ENCODE results near the gene SRSF7.
"Not testable (repeated sequence)": the region's sequence is repeated elsewhere in the genome, so short reads cannot be mapped to it uniquely, and the experiment has no call there.

Gene SRSF7

DNA sequence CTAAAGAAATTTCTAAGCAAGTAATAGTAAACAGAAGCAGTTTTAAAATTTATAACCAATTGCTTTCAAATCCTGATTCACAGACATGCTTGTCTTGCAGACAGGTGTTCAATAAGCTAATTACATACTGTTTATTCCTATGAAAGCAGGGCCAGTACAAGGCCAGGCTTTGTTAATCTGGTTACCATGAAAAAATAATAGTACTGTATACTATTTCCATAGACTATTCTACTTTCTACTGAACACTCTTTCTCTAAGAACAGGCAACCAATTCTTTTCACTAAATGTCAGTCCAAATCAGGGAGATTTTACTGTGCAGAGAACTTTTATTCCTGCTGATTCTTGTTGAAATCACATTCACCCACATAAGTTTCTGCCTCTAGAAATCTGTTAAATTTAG lies 2.9 kb upstream of the SRSF7 start:
- DNase-seq (ENCODE audit: low read depth in 2 of 2), result no peak

DNA sequence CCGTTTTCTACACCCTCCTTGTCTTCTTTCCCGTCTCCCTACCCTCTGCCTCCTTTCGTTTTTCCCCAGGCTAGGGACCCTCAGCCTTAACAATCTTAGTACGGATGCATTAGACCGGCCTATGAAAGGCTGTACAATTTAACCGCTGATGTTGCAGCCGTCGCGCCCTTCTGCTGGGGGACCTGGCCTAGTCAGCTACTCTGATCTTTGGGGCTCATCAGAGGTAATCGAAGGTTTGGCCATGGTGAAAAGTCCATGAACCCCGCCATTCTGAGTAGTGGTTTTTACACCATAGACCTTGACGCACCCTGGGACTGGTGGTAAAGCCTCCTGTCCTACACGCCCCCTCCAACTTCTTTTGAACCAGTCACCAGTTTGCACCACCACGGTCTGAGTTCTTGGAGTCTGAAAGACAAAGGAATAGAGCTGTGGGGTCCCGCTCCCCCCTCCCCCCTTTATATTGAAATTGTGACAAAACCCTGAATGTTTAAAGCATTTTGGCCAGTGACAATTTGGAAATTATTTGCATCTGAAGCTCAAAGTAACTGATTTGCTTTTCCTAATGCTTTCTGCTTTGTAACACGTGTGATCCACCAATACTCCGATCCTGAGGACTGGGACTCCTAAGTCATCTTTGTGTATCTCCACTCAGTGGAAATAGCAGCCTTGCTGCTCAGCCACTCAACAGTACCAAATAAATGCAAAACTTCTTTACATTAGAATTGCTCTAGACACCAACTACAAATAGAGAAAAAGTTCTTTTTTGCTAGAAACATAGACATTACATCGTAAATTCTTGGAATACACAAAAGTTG lies 642 bp upstream of the SRSF7 start:
- no peak for DNase-seq (ENCODE audit: low read depth in 2 of 2)

DNA sequence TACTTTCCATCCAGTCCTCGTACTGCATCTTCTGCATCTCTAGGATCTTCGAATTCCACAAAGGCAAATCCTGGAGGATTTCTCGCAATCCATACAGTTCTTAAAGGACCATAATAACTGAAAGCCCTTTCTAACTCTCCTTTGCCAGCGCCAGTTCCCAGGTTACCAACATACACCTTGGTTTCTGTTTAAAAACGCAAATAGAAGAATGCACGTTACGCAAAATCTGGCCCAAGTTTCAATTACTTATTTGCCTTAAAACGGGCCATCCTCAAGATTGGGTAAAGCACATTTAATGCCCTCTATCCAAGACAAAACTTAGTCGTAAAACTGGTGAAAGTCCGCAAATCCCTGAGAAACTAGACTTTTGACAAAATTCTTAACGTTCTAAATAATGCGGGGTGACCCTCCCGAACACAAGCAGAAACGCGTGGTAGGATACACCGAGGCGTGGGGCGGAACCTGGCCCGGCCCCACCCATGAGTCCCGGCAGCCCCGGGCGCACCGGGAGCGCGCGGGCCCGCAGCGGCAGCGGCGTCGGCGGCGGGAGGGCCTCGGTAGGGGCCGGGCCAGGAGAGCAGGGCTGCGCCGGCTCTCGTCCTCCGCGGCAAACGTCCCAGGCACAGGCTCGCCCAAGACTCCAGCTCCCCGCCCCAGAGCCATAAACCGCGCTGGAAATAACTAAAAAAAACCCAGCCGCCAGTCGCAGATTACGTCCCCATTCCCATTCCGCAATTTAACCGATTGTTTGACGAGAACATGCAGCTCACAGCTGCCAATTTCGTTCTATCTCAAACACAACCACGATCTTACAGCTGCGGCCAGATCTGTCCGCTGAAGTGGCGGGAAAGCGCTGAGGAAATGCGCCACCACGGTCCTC lies 910 bp downstream of the SRSF7 start:
- peak; percentile 8 to 22 for DNase-seq (ENCODE audit: low read depth in 2 of 2)

GRCh38 chr2:38748943-38749804 lies 2.0 kb downstream of the SRSF7 start:
- no peak for DNase-seq (ENCODE audit: low read depth in 2 of 2)

DNA sequence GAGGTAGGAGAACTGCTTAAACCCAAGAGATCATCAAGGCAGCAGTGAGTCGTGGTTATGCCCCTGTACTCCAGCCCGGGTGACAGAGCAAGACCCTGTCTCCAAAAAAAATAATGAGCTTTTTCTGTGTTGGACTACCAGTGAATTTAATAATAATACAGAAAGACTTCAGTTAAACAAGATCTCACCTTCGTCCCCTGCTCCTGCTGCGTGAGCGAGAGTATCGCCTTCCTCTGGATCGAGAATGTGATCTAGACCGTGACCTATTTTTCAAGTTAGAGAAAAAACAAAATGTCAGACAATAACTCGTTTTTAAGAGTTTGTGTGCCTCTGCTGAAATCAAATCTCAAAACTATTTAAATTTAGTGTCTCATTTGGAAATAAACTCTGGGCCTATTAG lies 2.8 kb downstream of the SRSF7 start:
- no peak for DNase-seq (ENCODE audit: low read depth in 2 of 2)

- DNase-seq (ENCODE audit: low read depth in 2 of 2), result no peak
These were observed 3.3 kb downstream of the SRSF7 start for GRCh38 chr2:38747819-38748218.

- DNase-seq (ENCODE audit: low read depth in 2 of 2), result no peak
These were observed 4.1 kb downstream of the SRSF7 start for GRCh38 chr2:38747007-38747424.

GRCh38 chr2:38745267-38745666 lies 5.9 kb downstream of the SRSF7 start:
- no peak for DNase-seq (ENCODE audit: low read depth in 2 of 2)

DNA sequence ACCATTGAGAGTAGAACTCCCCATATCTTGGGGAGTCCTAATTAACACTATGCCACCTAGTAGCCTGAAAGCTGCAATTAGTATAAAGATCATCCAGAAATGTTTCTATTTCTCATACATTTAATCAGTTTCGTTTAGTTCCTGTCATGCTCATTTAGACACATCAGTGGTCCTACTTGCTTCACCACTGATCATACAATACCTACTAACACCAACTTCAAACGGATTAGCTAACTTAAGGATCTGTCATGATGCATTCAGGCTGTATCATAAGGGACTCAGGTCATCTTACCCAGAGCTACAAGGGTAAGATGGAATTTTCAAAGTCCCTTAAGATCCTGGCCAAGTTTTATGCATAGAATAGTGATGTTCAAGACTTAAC lies 6.8 kb downstream of the SRSF7 start:
- DNase-seq (ENCODE audit: low read depth in 2 of 2), result no peak

GRCh38 chr2:38743672-38744398 lies 7.3 kb downstream of the SRSF7 start:
- DNase-seq (ENCODE audit: low read depth in 2 of 2), result no peak

DNA sequence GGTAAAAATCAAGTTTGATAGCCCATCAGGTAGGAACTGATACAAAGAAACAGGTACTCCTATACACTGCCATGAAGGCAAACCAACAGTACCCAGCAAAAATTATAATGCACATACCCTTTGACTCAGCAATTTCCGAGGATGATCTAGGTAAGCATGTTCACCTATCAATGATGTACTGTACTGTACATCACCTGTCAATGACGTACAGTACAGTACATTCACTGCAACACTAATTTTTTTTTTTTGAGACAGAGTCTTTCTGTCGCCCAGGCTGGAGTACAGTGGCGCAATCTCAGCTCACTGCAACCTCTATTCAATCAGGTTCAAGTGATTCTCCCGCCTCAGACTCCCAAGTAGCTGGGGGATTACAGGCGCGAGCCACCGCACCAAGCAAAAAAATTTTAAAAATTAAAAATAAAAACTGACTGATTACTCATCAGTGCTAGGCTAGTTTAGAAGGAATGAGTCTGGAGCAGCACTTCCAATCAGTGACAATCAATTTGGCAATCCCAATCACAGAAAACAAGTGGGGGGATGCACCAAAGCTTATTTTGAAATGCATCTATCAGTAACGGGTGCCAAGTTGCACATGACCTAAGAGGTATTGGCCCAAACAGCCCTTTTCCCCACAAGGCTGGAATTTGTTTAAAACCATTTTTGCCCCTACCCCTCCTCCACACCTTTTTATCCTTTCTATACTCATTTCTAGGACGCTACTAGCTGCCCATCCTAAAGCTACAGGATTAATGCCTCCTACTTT lies 8.2 kb downstream of the SRSF7 start:
- DNase-seq (ENCODE audit: low read depth in 2 of 2), result no peak

- DNase-seq (ENCODE audit: low read depth in 2 of 2), result no peak
These were observed 10.1 kb downstream of the SRSF7 start for GRCh38 chr2:38740851-38741731.

- no peak for DNase-seq (ENCODE audit: low read depth in 2 of 2)
These were observed 11.6 kb downstream of the SRSF7 start for GRCh38 chr2:38739524-38739923.

DNA sequence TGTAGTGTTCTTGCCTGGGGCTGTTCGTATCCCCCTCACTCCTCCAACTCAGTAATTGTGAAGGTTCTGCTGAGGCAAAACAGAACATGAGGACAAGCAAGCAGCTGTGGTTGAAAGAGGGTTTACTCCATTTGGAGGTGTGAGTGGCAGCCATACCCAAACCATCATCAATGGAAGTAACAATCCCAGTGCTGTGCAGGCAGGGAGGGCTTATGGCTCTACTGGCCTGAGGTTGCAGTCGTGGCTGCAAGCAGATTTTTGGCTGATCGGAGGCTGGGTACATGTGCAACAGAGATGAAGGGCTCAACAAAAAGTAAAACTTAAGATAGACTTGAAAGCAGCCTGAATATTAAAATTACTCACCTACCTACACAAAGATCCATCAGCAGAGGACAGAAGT lies 13.2 kb downstream of the SRSF7 start:
- DNase-seq (ENCODE audit: low read depth in 2 of 2), result no peak

- DNase-seq (ENCODE audit: low read depth in 2 of 2), result not testable (repeated sequence)
These were observed 14.0 kb downstream of the SRSF7 start for GRCh38 chr2:38737000-38737698.

- no peak for DNase-seq (ENCODE audit: low read depth in 2 of 2)
These were observed 15.2 kb downstream of the SRSF7 start for GRCh38 chr2:38735999-38736320.

DNA sequence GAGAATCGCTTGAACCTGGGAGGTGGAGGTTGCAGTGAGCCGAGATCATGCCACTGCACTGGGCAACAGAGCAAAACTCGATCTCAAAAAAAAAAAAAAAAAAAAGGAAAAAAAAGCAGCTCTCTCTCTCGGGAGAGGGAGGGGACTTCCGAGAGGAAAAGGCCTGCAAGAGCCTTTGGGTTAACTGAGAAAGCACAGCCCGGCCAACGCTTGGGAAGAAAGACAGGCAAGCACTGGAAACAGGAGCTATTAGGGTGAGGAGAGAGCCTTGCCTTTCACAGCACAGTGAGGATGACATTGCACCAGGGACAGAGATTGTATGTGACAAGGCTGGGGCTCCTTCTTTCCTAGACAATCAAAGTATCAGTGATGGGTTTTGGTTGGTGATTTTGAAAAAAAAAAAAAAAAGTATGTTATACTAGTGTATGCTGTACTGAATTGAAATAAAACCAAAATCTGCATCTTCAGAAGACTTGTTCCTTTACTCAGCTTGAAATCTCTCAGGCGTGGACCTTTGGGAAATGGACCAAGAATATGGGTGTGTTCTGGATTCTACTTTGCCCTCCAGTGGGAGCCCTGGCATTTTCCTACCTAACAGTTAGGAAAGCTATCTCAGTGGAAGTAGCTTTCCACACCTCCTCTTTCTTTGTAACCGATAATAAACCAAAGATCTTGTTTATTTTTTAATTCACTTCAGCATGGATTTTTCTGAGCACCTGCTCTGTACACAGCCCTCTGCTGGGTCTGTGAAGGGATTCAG lies 16.7 kb downstream of the SRSF7 start:
- DNase-seq (ENCODE audit: low read depth in 2 of 2), result no peak

GRCh38 chr2:38733300-38733971 lies 17.7 kb downstream of the SRSF7 start:
- no peak for DNase-seq (ENCODE audit: low read depth in 2 of 2)

Data from stimulated activated CD8-positive, alpha-beta memory T cell treated with anti-CD3 and anti-CD28 coated beads, Interleukin-15, amount 100 ng/mL, for 4 hours (primary cell).